Prostate gland (tissue), 2 donors: ENCODE results near the gene NR2F1.

ENCODE experiments used
- CTCF ChIP-seq, 4 experiments: fragments of 200-600 bp in 2 of 4; fragments of 450-650 bp in 2 of 4; sonication (generic) in 2 of 4; IDR thresholded peaks; 1 replicate in 3 of 4; 2 replicates in 1 of 4; pipeline ENCODE4 v1.5.1; 2016 to 2019; ENCODE audit warnings: antibody characterized with exemption in 4 of 4, mild to moderate bottlenecking in 2 of 4, moderate library complexity in 2 of 4
- POLR2A ChIP-seq: fragments of 450-650 bp; IDR thresholded peaks from one replicate; pipeline ENCODE4 v1.6.1; 2016; ENCODE audit warnings: antibody characterized with exemption, mild to moderate bottlenecking
- POLR2AphosphoS5 ChIP-seq: sonication (generic); formaldehyde crosslinking; IDR thresholded peaks from one replicate; pipeline ENCODE4 v1.6.1; 2017; ENCODE audit warnings: antibody characterized with exemption

- TF ChIP-seq POLR2AphosphoS5 (no peak), POLR2A (no peak), CTCF (IDR thresholded peaks at IDR 0.05) (no peak)
These were observed 4.0 kb upstream of the NR2F1 start for GRCh38 chr5:93578813-93579691.
